GM23338 (cell line): ENCODE measurements around the gene CGB2. TPM values are rescaled to one million over a fixed set of nuclear protein-coding genes. Genes with fewer than 3 reads are reported as not detected.

Experiments
- ATAC-seq: fragments of 200-7000 bp; cut with Tn5 transposase; 3 replicates; pipeline ENCODE4 v1.9.1; 2020
- DNase-seq: peaks from one replicate; pipeline ENCODE4 v3.0.0-alpha.2; 2015; ENCODE audit warnings: low spot score
- H2AFZ ChIP-seq: fragments of 200-600 bp; sonication (generic); 2 replicates; pipeline ENCODE4 v1.8.0; 2016; ENCODE audit warnings: antibody characterized with exemption, mild to moderate bottlenecking, moderate library complexity
- H3F3A ChIP-seq: fragments of 200-600 bp; sonication (generic); replicated peaks from 2 replicates; pipeline ENCODE4 v1.8.0; 2017; ENCODE audit warnings: antibody characterized with exemption, mixed run types, low read depth
- H3K27ac ChIP-seq: fragments of 200-600 bp; sonication (generic); 2 replicates; pipeline ENCODE4 v1.6.1; 2016; ENCODE audit warnings: low read depth
- H3K27me3 ChIP-seq: fragments of 200-600 bp; sonication (generic); 2 replicates; pipeline ENCODE4 v1.8.0; 2016; ENCODE audit warnings: mild to moderate bottlenecking, mixed run types, moderate library complexity; ENCODE audit not compliant: insufficient read depth
- H3K36me3 ChIP-seq: fragments of 200-600 bp; sonication (generic); 2 replicates; pipeline ENCODE4 v1.8.0; 2016; ENCODE audit warnings: mild to moderate bottlenecking; ENCODE audit not compliant: insufficient read depth
- H3K4me1 ChIP-seq: fragments of 200-600 bp; sonication (generic); 2 replicates; pipeline ENCODE4 v1.8.0; 2016; ENCODE audit warnings: mild to moderate bottlenecking, moderate library complexity; ENCODE audit not compliant: insufficient read depth
- H3K4me2 ChIP-seq: fragments of 200-600 bp; sonication (generic); 2 replicates; pipeline ENCODE4 v1.7.1; 2017; ENCODE audit warnings: mixed run types
- H3K4me3 ChIP-seq: fragments of 200-600 bp; sonication (generic); 2 replicates; pipeline ENCODE4 v1.6.1; 2016; ENCODE audit warnings: mixed run types
- H3K79me2 ChIP-seq: fragments of 200-600 bp; sonication (generic); replicated peaks from 2 replicates; pipeline ENCODE4 v1.8.0; 2017; ENCODE audit warnings: mild to moderate bottlenecking; ENCODE audit not compliant: insufficient read depth
- H3K9me2 ChIP-seq: fragments of 200-600 bp; sonication (generic); 2 replicates; pipeline ENCODE4 v1.8.0; 2017; ENCODE audit not compliant: insufficient read depth
- H4K20me1 ChIP-seq: fragments of 200-600 bp; sonication (generic); replicated peaks from 2 replicates; pipeline ENCODE4 v1.8.0; 2017; ENCODE audit warnings: mild to moderate bottlenecking; ENCODE audit not compliant: insufficient read depth
- H3K27ac Mint-ChIP-seq: 2 replicates; pipeline ENCODE4 v1.8.0; 2020; ENCODE audit warnings: inconsistent platforms, mild to moderate bottlenecking, moderate library complexity, mixed read lengths
- H3K27me3 Mint-ChIP-seq: 3 replicates; pipeline ENCODE4 v1.8.0; 2022; ENCODE audit warnings: low read depth, mild to moderate bottlenecking, moderate library complexity, mixed read lengths, inconsistent platforms; ENCODE audit not compliant: insufficient read depth, poor library complexity
- H3K36me3 Mint-ChIP-seq: 3 replicates; pipeline ENCODE4 v1.8.0; 2021; ENCODE audit warnings: low read depth, mild to moderate bottlenecking, inconsistent platforms, moderate library complexity, mixed read lengths
- H3K4me1 Mint-ChIP-seq: 3 replicates; pipeline ENCODE4 v1.8.0; 2020; ENCODE audit warnings: mild to moderate bottlenecking, inconsistent platforms, mixed read lengths
- H3K4me3 Mint-ChIP-seq: 3 replicates; pipeline ENCODE4 v1.8.0; 2021; ENCODE audit warnings: moderate library complexity, mild to moderate bottlenecking, inconsistent platforms, mixed read lengths
- H3K9me3 Mint-ChIP-seq: 3 replicates; pipeline ENCODE4 v1.8.0; 2020; ENCODE audit warnings: moderate library complexity, mild to moderate bottlenecking, inconsistent platforms, mixed read lengths
- CREB1 ChIP-seq: fragments of 250-450 bp; sonication (Bioruptor Pico); IDR thresholded peaks from 2 replicates; pipeline ENCODE4 v1.5.0; 2020; ENCODE audit warnings: low read depth, mild to moderate bottlenecking, moderate library complexity
- CTCF ChIP-seq, 2 experiments: fragments of 200-600 bp in 1 of 2; sonication (generic) in 1 of 2; conservative IDR thresholded peaks; 2 replicates each; pipeline versions ENCODE4 v1.5.1 to v1.6.1; 2016 to 2017; ENCODE audit warnings: antibody characterized with exemption in 2 of 2, low read depth in 2 of 2, mild to moderate bottlenecking in 2 of 2, moderate library complexity in 1 of 2
- ETS1 ChIP-seq: IDR thresholded peaks from 2 replicates; pipeline ENCODE4 v1.6.1; 2016; ENCODE audit warnings: antibody characterized with exemption
- EZH2 ChIP-seq: fragments of 200-600 bp; sonication (generic); IDR thresholded peaks from one replicate; pipeline ENCODE4 v1.8.0; 2017; ENCODE audit warnings: antibody characterized with exemption, mild to moderate bottlenecking, low read depth; ENCODE audit not compliant: unreplicated experiment
- EZH2phosphoT487 ChIP-seq: fragments of 200-600 bp; sonication (generic); IDR thresholded peaks from one replicate; pipeline ENCODE4 v1.8.1; 2018; ENCODE audit warnings: antibody characterized with exemption; ENCODE audit not compliant: unreplicated experiment
- JUNB ChIP-seq: IDR thresholded peaks from one replicate; pipeline ENCODE4 v1.6.1; 2016; ENCODE audit warnings: antibody characterized with exemption; ENCODE audit not compliant: unreplicated experiment
- NANOG ChIP-seq: IDR thresholded peaks from 2 replicates; pipeline ENCODE4 v1.6.1; 2016; ENCODE audit warnings: antibody characterized with exemption, borderline replicate concordance
- POLR2AphosphoS5 ChIP-seq: IDR thresholded peaks from 2 replicates; pipeline ENCODE4 v1.6.1; 2016; ENCODE audit warnings: antibody characterized with exemption, low read depth
- REST ChIP-seq: IDR thresholded peaks from one replicate; pipeline ENCODE4 v1.6.1; 2018; ENCODE audit warnings: antibody characterized with exemption; ENCODE audit not compliant: unreplicated experiment
- STAT1 ChIP-seq: IDR thresholded peaks from one replicate; pipeline ENCODE4 v1.6.1; 2016; ENCODE audit warnings: antibody characterized with exemption; ENCODE audit not compliant: unreplicated experiment
- ZNF114 ChIP-seq: fragments of 250-450 bp; sonication (Bioruptor Pico); IDR thresholded peaks from 2 replicates; pipeline ENCODE4 v1.5.0; 2020; ENCODE audit warnings: mild to moderate bottlenecking, moderate library complexity
- ZNF331 ChIP-seq: fragments of 250-450 bp; sonication (Bioruptor Pico); IDR thresholded peaks from 2 replicates; pipeline ENCODE4 v1.5.0; 2020; ENCODE audit warnings: low read depth, mild to moderate bottlenecking, moderate library complexity
- ZNF462 ChIP-seq: fragments of 250-450 bp; sonication (Bioruptor Pico); IDR thresholded peaks from 2 replicates; pipeline ENCODE4 v1.5.0; 2020; ENCODE audit warnings: mild to moderate bottlenecking, moderate library complexity
- polyA plus RNA-seq: library from polyadenylated mRNA; unstranded; fragments of >200 nt; fragmentation: Nextera tagmentation; extraction: Ambion mirVana; gene quantifications from 2 replicates; pipeline ENCODE4 v1.2.1, GENCODE V29; 2016
- total RNA-seq: library from RNA; depleted of rRNA; stranded (reverse); fragments of >200 nt; shearing (Covaris generic); gene quantifications from 2 replicates; pipeline ENCODE4 v1.2.3, GENCODE V29; 2014

CGB2 gene
- total and polyA plus RNA-seq, 2 experiments from 2014 or later: 0.57 TPM; not detected in 1

- no peak for DNase-seq
- H3K4me3 ChIP-seq: no peak overlapping the region
These were observed 41.9 kb upstream of the CGB2 start for GRCh38 chr19:48989701-48990291.

More at GRCh38 chr19:48989701-48990291, 41.9 kb upstream of the CGB2 start:
- Histone ChIP-seq H3K79me2 (peaks cover 25% of the 10 kb centered on the region), H3K36me3 (peaks cover 6% of the 10 kb centered on the region), H3K27me3 (no peaks in the 10 kb centered on the region), H3K4me2 (no peak overlapping the region), H2AFZ (no peak overlapping the region), H3K9me2 (no peaks in the 10 kb centered on the region), H4K20me1 (peaks cover 6% of the 10 kb centered on the region), H3F3A (0 out of 2 replicates have a peak, but pooled peaks cover 3% of the 10 kb centered on the region), H3K4me1 (peaks cover 10% of the 10 kb centered on the region; the same call in 1 of the 2 replicates), H3K27ac (no peak overlapping the region)
- Mint-ChIP-seq H3K4me1 (peaks cover 19% of the 10 kb centered on the region), H3K27me3 (peaks cover 11% of the 10 kb centered on the region), H3K4me3 (no peak overlapping the region; the same call in 2 of the 3 replicates), H3K36me3 (peaks cover 46% of the 10 kb centered on the region), H3K27ac (no peak overlapping the region), H3K9me3 (no peaks in the 10 kb centered on the region)
- no peak for ATAC-seq
- TF ChIP-seq ZNF331 (CRISPR knock-in tag) (no peak), POLR2AphosphoS5 (no peak), ZNF462 (CRISPR knock-in tag) (no peak), STAT1 (no peak), CTCF (conservative IDR thresholded peaks at IDR 0.05; ENCODE audit: low read depth in 2 of 2) (no peak), EZH2 (no peak), JUNB (no peak), CREB1 (CRISPR knock-in tag) (no peak), REST (no peak), ZNF114 (CRISPR knock-in tag) (no peak), NANOG (no peak), EZH2phosphoT487 (no peak), ETS1 (no peak)
